ENCODE data around the gene ZNF212.
A peak's percentile ranks its signal among the peaks of the same experiment; 100 is the strongest.

Gene ZNF212

GRCh38 chr7:149284850-149285585 is 45.6 kb downstream of the ZNF212 start (continued):
- TF ChIP-seq ZNF513 (tag by site-specific recombination; IDR thresholded peaks at IDR 0.05) (no peak), ZBTB49 (tag by site-specific recombination; IDR thresholded peaks at IDR 0.05; ENCODE audit: low read depth) (no peak), BCL11A (tag by site-specific recombination; IDR thresholded peaks at IDR 0.05; ENCODE audit: low read depth) (no peak), ZSCAN30 (tag by site-specific recombination; IDR thresholded peaks at IDR 0.05) (no peak), ZNF292 (tag by site-specific recombination; IDR thresholded peaks at IDR 0.05; ENCODE audit: borderline replicate concordance, low read depth) (no peak), ZSCAN18 (tag by site-specific recombination; IDR thresholded peaks at IDR 0.05) (no peak), ZNF416 (tag by site-specific recombination; IDR thresholded peaks at IDR 0.05) (no peak), ZNF677 (tag by site-specific recombination; IDR thresholded peaks at IDR 0.05) (no peak), ZFP37 (tag by site-specific recombination; IDR thresholded peaks at IDR 0.05) (no peak), ZBTB44 (tag by site-specific recombination; IDR thresholded peaks at IDR 0.05) (no peak), ZBTB11 (tag by site-specific recombination; conservative IDR thresholded peaks at IDR 0.05; ENCODE audit: low read depth) (no peak), ZBTB20 (tag by site-specific recombination; IDR thresholded peaks at IDR 0.05) (no peak; the same call in 1 of the 2 replicates), ZNF23 (tag by site-specific recombination; IDR thresholded peaks at IDR 0.05; ENCODE audit: borderline replicate concordance) (no peak), ZNF518A (tag by site-specific recombination; conservative IDR thresholded peaks at IDR 0.05; ENCODE audit: low read depth) (no peak), MEIS1 (CRISPR knock-in tag; IDR thresholded peaks at IDR 0.05; ENCODE audit: borderline replicate concordance) (no peak), ZNF600 (tag by site-specific recombination; IDR thresholded peaks at IDR 0.05) (no peak), PRDM1 (tag by site-specific recombination; IDR thresholded peaks at IDR 0.05) (no peak), MYNN (tag by site-specific recombination; IDR thresholded peaks at IDR 0.05; ENCODE audit: borderline replicate concordance) (no peak), ZNF777 (tag by site-specific recombination; IDR thresholded peaks at IDR 0.05; ENCODE audit: borderline replicate concordance) (0 out of 2 replicates have a peak, but pooled peaks have one; percentile 29), ZBTB48 (tag by site-specific recombination; IDR thresholded peaks at IDR 0.05) (no peak)

Measured in HEK293 (cell line).